Measurements from ENCODE around the gene MBOAT7.

Gene MBOAT7

GRCh38 chr19:54137699-54138488 is 51.5 kb downstream of the MBOAT7 start, which contains the start of gene CNOT3:
Gene CNOT3, plus strand, starts transcription at chr19:54137762. Its CDS starts 5,217 bp downstream, at chr19:54142979.
- ATAC-seq (ENCODE audit: low read depth) (no peak), DNase-seq (ENCODE audit: low spot score) (no peak)
- no peaks in the 10 kb centered on the region for H3K9me3 ChIP-seq (ENCODE audit: severe bottlenecking)
- peak; percentile 21 for TF ChIP-seq CTCF (IDR thresholded peaks at IDR 0.05; ENCODE audit: poor library complexity, severe bottlenecking)
- peak within 1 kb of the TSS; percentile 75 for H3K27ac ChIP-seq (ENCODE audit: poor library complexity, severe bottlenecking)
- H3K27me3 ChIP-seq (ENCODE audit: insufficient read depth, poor library complexity, severe bottlenecking), result no peaks in the 10 kb centered on the region
- peaks cover 3% of the 10 kb centered on the region for H3K4me1 ChIP-seq (ENCODE audit: insufficient read depth, poor library complexity, severe bottlenecking)
- peak within 1 kb of the TSS; percentile 78 for H3K4me3 ChIP-seq (ENCODE audit: severe bottlenecking)
- peaks cover 40% of the 10 kb centered on the region for H3K36me3 ChIP-seq (ENCODE audit: low read depth)

- Histone ChIP-seq H3K9me3 (ENCODE audit: severe bottlenecking) (no peaks in the 10 kb centered on the region), H3K4me1 (ENCODE audit: insufficient read depth, poor library complexity, severe bottlenecking) (peaks cover 3% of the 10 kb centered on the region), H3K4me3 (ENCODE audit: severe bottlenecking) (peak overlapping the region; percentile 78), H3K36me3 (ENCODE audit: low read depth) (peaks cover 32% of the 10 kb centered on the region), H3K27me3 (ENCODE audit: insufficient read depth, poor library complexity, severe bottlenecking) (no peaks in the 10 kb centered on the region), H3K27ac (ENCODE audit: poor library complexity, severe bottlenecking) (peak overlapping the region; percentile 75)
- ATAC-seq (ENCODE audit: low read depth), result peak; percentile 84
- DNase-seq (ENCODE audit: low spot score), result peak; percentile 100
- no peak for TF ChIP-seq CTCF (IDR thresholded peaks at IDR 0.05; ENCODE audit: poor library complexity, severe bottlenecking)
Observed at GRCh38 chr19:54136864-54137698, 52.3 kb downstream of the MBOAT7 start.

- no peak for DNase-seq (ENCODE audit: low spot score)
- Histone ChIP-seq H3K4me3 (ENCODE audit: severe bottlenecking) (peak overlapping the region; percentile 40), H3K36me3 (ENCODE audit: low read depth) (peaks cover 24% of the 10 kb centered on the region), H3K27me3 (ENCODE audit: insufficient read depth, poor library complexity, severe bottlenecking) (no peaks in the 10 kb centered on the region), H3K27ac (ENCODE audit: poor library complexity, severe bottlenecking) (peak overlapping the region; percentile 38), H3K9me3 (ENCODE audit: severe bottlenecking) (no peaks in the 10 kb centered on the region), H3K4me1 (ENCODE audit: insufficient read depth, poor library complexity, severe bottlenecking) (peaks cover 3% of the 10 kb centered on the region)
- no peak; the same call in 2 of the 3 replicates for ATAC-seq (ENCODE audit: low read depth)
- no peak for TF ChIP-seq CTCF (IDR thresholded peaks at IDR 0.05; ENCODE audit: poor library complexity, severe bottlenecking)
Observed at GRCh38 chr19:54136086-54136863, 53.1 kb downstream of the MBOAT7 start.

- TF ChIP-seq CTCF (IDR thresholded peaks at IDR 0.05; ENCODE audit: poor library complexity, severe bottlenecking), result no peak
- H3K4me3 ChIP-seq (ENCODE audit: severe bottlenecking), result no peak overlapping the region
- no peaks in the 10 kb centered on the region for H3K9me3 ChIP-seq (ENCODE audit: severe bottlenecking)
- no peaks in the 10 kb centered on the region for H3K27me3 ChIP-seq (ENCODE audit: insufficient read depth, poor library complexity, severe bottlenecking)
- no peak for ATAC-seq (ENCODE audit: low read depth)
- peaks cover 4% of the 10 kb centered on the region for H3K36me3 ChIP-seq (ENCODE audit: low read depth)
- H3K4me1 ChIP-seq (ENCODE audit: insufficient read depth, poor library complexity, severe bottlenecking), result peaks cover 3% of the 10 kb centered on the region
- no peak for DNase-seq (ENCODE audit: low spot score)
- peak overlapping the region; percentile 42 for H3K27ac ChIP-seq (ENCODE audit: poor library complexity, severe bottlenecking)
Observed at GRCh38 chr19:54133957-54134590, 55.3 kb downstream of the MBOAT7 start.
